H1 (cell line): ENCODE data around the gene TGM3. TPM values are rescaled to one million over a fixed set of nuclear protein-coding genes. Genes with fewer than 3 reads are reported as not detected.

Experiments
- CTCF ChIA-PET: fragments of 300-600 bp; sonication (Branson Sonifier 250); formaldehyde crosslinking; loops from one replicate; lab custom pipeline; 2021; ENCODE audit not compliant: partially characterized antibody; lab: Charles Lee
- POLR2A ChIA-PET: fragments of 300-600 bp; sonication (Branson Sonifier 250); formaldehyde crosslinking; loops from one replicate; lab custom pipeline; 2021; ENCODE audit warnings: inconsistent platforms; ENCODE audit not compliant: partially characterized antibody; lab: Charles Lee
- DNase-seq, 2 experiments: peaks; one replicate each; pipeline versions ENCODE4 v3.0.0 to v3.0.0-alpha.2; 2010 to 2022; ENCODE audit warnings: low spot score in 2 of 2, low read depth in 1 of 2, mixed read lengths in 1 of 2
- FAIRE-seq: peaks from 2 replicates; lab custom pipeline; 2011; peaks lifted over from hg19 to GRCh38; lab: Jason Lieb, UNC
- H2AFZ ChIP-seq: 2 replicates; pipeline ENCODE4 v1.8.1; 2012; ENCODE audit warnings: low read length, inconsistent platforms
- H2AK5ac ChIP-seq: 2 replicates; pipeline ENCODE4 v1.6.1; 2013; ENCODE audit warnings: low read depth, low read length
- H2BK120ac ChIP-seq: replicated peaks from 2 replicates; pipeline ENCODE3; 2013; ENCODE audit warnings: low read depth, low read length, inconsistent platforms
- H2BK12ac ChIP-seq: 2 replicates; pipeline ENCODE4 v1.6.1; 2013; ENCODE audit warnings: low read depth, low read length
- H2BK15ac ChIP-seq: 2 replicates; pipeline ENCODE4 v1.6.1; 2013; ENCODE audit warnings: low read length
- H2BK20ac ChIP-seq: 2 replicates; pipeline ENCODE4 v1.6.1; 2013; ENCODE audit warnings: low read length
- H2BK5ac ChIP-seq: 2 replicates; pipeline ENCODE4 v1.6.1; 2013; ENCODE audit warnings: low read depth, low read length
- H3K14ac ChIP-seq: 2 replicates; pipeline ENCODE4 v1.6.1; 2013; ENCODE audit warnings: inconsistent platforms; ENCODE audit not compliant: insufficient read length
- H3K18ac ChIP-seq: 2 replicates; pipeline ENCODE4 v1.6.1; 2013; ENCODE audit warnings: low read length; ENCODE audit errors: extremely low read depth
- H3K23ac ChIP-seq: 2 replicates; pipeline ENCODE4 v1.6.1; 2013; ENCODE audit warnings: inconsistent platforms; ENCODE audit not compliant: insufficient read length
- H3K23me2 ChIP-seq: 2 replicates; pipeline ENCODE4 v1.6.1; 2013; ENCODE audit warnings: low read depth, low read length
- H3K27ac ChIP-seq: 2 replicates; pipeline ENCODE4 v1.6.1; 2011; ENCODE audit warnings: low read depth, low read length, inconsistent platforms
- H3K27me3 ChIP-seq, 4 experiments: replicated peaks in 1 of 4; 1 replicate in 1 of 4; 2 replicates in 3 of 4; pipeline versions ENCODE4 v1.6.1 to v1.8.1; 2011 to 2013; ENCODE audit warnings: low read length in 3 of 4, mild to moderate bottlenecking in 3 of 4, inconsistent platforms in 2 of 4, mixed read lengths in 2 of 4, moderate library complexity in 1 of 4; ENCODE audit not compliant: control insufficient read depth in 3 of 4, insufficient read depth in 3 of 4; ENCODE audit errors: extremely low read depth in 1 of 4
- H3K36me3 ChIP-seq, 4 experiments: 2 replicates each; pipeline versions ENCODE4 v1.6.1 to v1.8.1; 2011 to 2013; ENCODE audit warnings: mild to moderate bottlenecking in 4 of 4, low read length in 3 of 4, moderate library complexity in 2 of 4, control low read depth in 1 of 4, inconsistent platforms in 1 of 4; ENCODE audit not compliant: insufficient read depth in 4 of 4, control insufficient read depth in 2 of 4
- H3K4ac ChIP-seq: replicated peaks from 2 replicates; pipeline ENCODE3; 2013; ENCODE audit warnings: low read length, low read depth, mixed read lengths, inconsistent platforms; ENCODE audit not compliant: insufficient read length
- H3K4me1 ChIP-seq, 4 experiments: replicated peaks in 1 of 4; 1 replicate in 1 of 4; 2 replicates in 3 of 4; pipeline versions ENCODE4 v1.6.1 to v1.8.1; 2011 to 2013; ENCODE audit warnings: low read length in 3 of 4, inconsistent platforms in 2 of 4, mixed read lengths in 1 of 4; ENCODE audit not compliant: insufficient read depth in 4 of 4, control insufficient read depth in 3 of 4
- H3K4me2 ChIP-seq, 2 experiments: 2 replicates each; pipeline versions ENCODE4 v1.6.1 to v1.8.1; 2011 to 2013; ENCODE audit warnings: low read depth in 2 of 2, low read length in 2 of 2, control low read depth in 1 of 2, inconsistent platforms in 1 of 2, mild to moderate bottlenecking in 1 of 2; ENCODE audit not compliant: insufficient read depth in 1 of 2
- H3K4me3 ChIP-seq, 4 experiments: fragments of 200-600, 300-600 bp in 1 of 4; sonication (generic), shearing (Covaris generic), sonication (Bioruptor Twin) in 1 of 4; 2 replicates each; pipeline versions ENCODE4 v1.5.1 to v1.8.1; 2011 to 2016; ENCODE audit warnings: low read length in 4 of 4, low read depth in 3 of 4, control low read depth in 2 of 4, inconsistent platforms in 2 of 4, mild to moderate bottlenecking in 2 of 4, mixed read lengths in 1 of 4, moderate library complexity in 1 of 4; ENCODE audit not compliant: insufficient read depth in 2 of 4; ENCODE audit errors: extremely low read depth in 1 of 4
- H3K56ac ChIP-seq: replicated peaks from 2 replicates; pipeline ENCODE3; 2013; ENCODE audit warnings: low read depth, mild to moderate bottlenecking, mixed read lengths, low read length, inconsistent platforms; ENCODE audit not compliant: insufficient read length
- H3K79me1 ChIP-seq: 2 replicates; pipeline ENCODE4 v1.6.1; 2013; ENCODE audit warnings: low read depth, low read length, control low read depth
- H3K79me2 ChIP-seq, 2 experiments: 2 replicates each; pipeline versions ENCODE4 v1.6.1 to v1.8.1; 2012 to 2013; ENCODE audit warnings: low read length in 2 of 2, mild to moderate bottlenecking in 2 of 2, inconsistent platforms in 1 of 2; ENCODE audit not compliant: insufficient read depth in 2 of 2, control insufficient read depth in 1 of 2
- H3K9ac ChIP-seq, 4 experiments: replicated peaks in 1 of 4; 1 replicate in 1 of 4; 2 replicates in 3 of 4; pipeline versions ENCODE4 v1.6.1 to v1.8.1; 2011 to 2013; ENCODE audit warnings: low read depth in 3 of 4, low read length in 3 of 4, control low read depth in 2 of 4, mild to moderate bottlenecking in 2 of 4, moderate library complexity in 2 of 4, inconsistent platforms in 1 of 4; ENCODE audit errors: extremely low read depth in 1 of 4
- H3K9me3 ChIP-seq, 2 experiments: 2 replicates each; pipeline versions ENCODE4 v1.6.1 to v1.8.1; 2012 to 2013; ENCODE audit warnings: mild to moderate bottlenecking in 2 of 2, moderate library complexity in 2 of 2, control low read depth in 1 of 2, inconsistent platforms in 1 of 2, low read depth in 1 of 2, low read length in 1 of 2, mixed read lengths in 1 of 2; ENCODE audit not compliant: insufficient read depth in 2 of 2
- H4K20me1 ChIP-seq, 2 experiments: replicated peaks in 1 of 2; 2 replicates each; pipeline versions ENCODE3 to v1.8.1; 2011 to 2013; ENCODE audit warnings: inconsistent platforms in 2 of 2, low read length in 2 of 2, mild to moderate bottlenecking in 1 of 2; ENCODE audit not compliant: insufficient read depth in 2 of 2, control insufficient read depth in 1 of 2
- H4K5ac ChIP-seq: 2 replicates; pipeline ENCODE4 v1.6.1; 2013; ENCODE audit warnings: low read length, low read depth, mixed read lengths, inconsistent platforms; ENCODE audit not compliant: insufficient read length
- H4K8ac ChIP-seq: 2 replicates; pipeline ENCODE4 v1.8.0; 2013; ENCODE audit warnings: mild to moderate bottlenecking, moderate library complexity, low read length, inconsistent platforms; ENCODE audit not compliant: insufficient read depth; ENCODE audit errors: extremely low read depth
- H4K91ac ChIP-seq: replicated peaks from 2 replicates; pipeline ENCODE3; 2013; ENCODE audit warnings: low read length, mixed read lengths, inconsistent platforms; ENCODE audit not compliant: insufficient read length
- ASH2L ChIP-seq: fragments of 200-600, 300-600 bp; sonication (generic); IDR thresholded peaks from one replicate; pipeline ENCODE4 v1.7.1; 2017; ENCODE audit warnings: low read length
- BRCA1 ChIP-seq: IDR thresholded peaks from 2 replicates; pipeline ENCODE4 v1.6.1; 2012; ENCODE audit warnings: low read depth, low read length, improper control_type of control experiment
- CBX5 ChIP-seq: fragments of 300-800, 300-1000 bp; sonication (generic); IDR thresholded peaks from 2 replicates; pipeline ENCODE4 v1.7.1; 2016; ENCODE audit warnings: antibody characterized with exemption, low read length, low read depth
- KDM5A ChIP-seq: fragments of 200-600 bp; IDR thresholded peaks from 2 replicates; pipeline ENCODE4 v1.7.1; 2012; ENCODE audit warnings: mild to moderate bottlenecking, low read length, inconsistent platforms, mixed read lengths
- PHF8 ChIP-seq: fragments of 200-600 bp; sonication (generic); conservative IDR thresholded peaks from 2 replicates; pipeline ENCODE4 v1.7.1; 2012; ENCODE audit warnings: low read depth, mild to moderate bottlenecking, inconsistent platforms, low read length, moderate library complexity
- RFX5 ChIP-seq: IDR thresholded peaks from 2 replicates; pipeline ENCODE4 v1.6.1; 2011; ENCODE audit warnings: low read depth, low read length, improper control_type of control experiment, borderline replicate concordance
- SP1 ChIP-seq: IDR thresholded peaks from 2 replicates; pipeline ENCODE4 v1.6.1; 2011; ENCODE audit warnings: low read depth, low read length
- SP4 ChIP-seq: IDR thresholded peaks from 2 replicates; pipeline ENCODE4 v1.6.1; 2012; ENCODE audit warnings: low read length, inconsistent platforms
- WGBS, 2 experiments: shearing (Covaris generic) in 1 of 2; methylation state at CpG; one replicate each; pipeline versions ENCODE4 v1.1.6 to v1.1.7; 2013 to 2015; ENCODE audit warnings: low lambda C conversion rate in 2 of 2, mixed read lengths in 2 of 2, inconsistent platforms in 1 of 2, low coverage in 1 of 2, missing lambda C conversion rate in 1 of 2; ENCODE audit not compliant: insufficient replicate concordance in 2 of 2, insufficient coverage in 1 of 2, insufficient read length in 1 of 2; ENCODE audit errors: extremely low coverage in 1 of 2, missing lambda C conversion rate in 1 of 2; 5-methylcytosine and 5-hydroxymethylcytosine counted together
- polyA plus RNA-seq, 7 experiments: library from polyadenylated mRNA; depleted of rRNA in 3 of 7; stranded (reverse) in 5 of 7; unstranded in 2 of 7; fragments of >200 nt in 5 of 7; fragments of 200-250 nt in 2 of 7; gene quantifications; 1 replicate in 5 of 7; 2 replicates in 1 of 7; 4 replicates in 1 of 7; pipeline versions ENCODE4 v1.2.1 to v1.2.3, GENCODE V29; 2011 to 2013; ENCODE audit warnings: missing spikeins in 2 of 7, mixed read lengths in 2 of 7
- total RNA-seq: library from RNA; stranded (reverse); fragmentation: NEBNext Ultra II Directional; extraction: Animal tissue kit (Norgen Biotek cat#: 25700); gene quantifications from 2 replicates; pipeline ENCODE4 v1.2.1, GENCODE V29; 2021
- TF ChIP-seq, protein P1 (sequence below): IDR thresholded peaks from 2 replicates; pipeline ENCODE4 v1.6.1; 2012; ENCODE audit warnings: low read length, inconsistent platforms

The TGM3 gene
- total and polyA plus RNA-seq, 2 of the 8 experiments (the other 6 are each of a cell fraction or from before 2014, with no cell fraction given), result 0.12 TPM; not detected in 1

DNA sequence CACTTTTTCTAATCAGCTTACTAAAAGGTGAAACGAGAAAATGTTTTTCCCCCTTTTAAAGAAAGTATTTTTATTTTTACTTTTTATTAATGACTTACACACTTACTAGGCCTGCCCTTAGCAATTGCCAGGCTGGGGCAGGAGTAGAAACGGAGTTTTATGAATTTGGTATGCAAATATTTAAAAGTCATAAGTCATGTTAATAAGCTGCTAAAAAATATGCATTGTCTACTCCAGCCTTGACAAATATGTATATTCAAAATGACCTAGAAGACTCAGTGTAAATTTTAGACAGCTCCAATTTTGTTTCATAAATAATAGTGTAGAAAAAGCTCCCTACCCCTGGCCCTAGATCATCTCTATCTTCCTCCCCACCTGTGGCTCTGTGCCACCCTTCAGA is 67.4 kb downstream of the TGM3 start:
- H4K5ac ChIP-seq, result no peak overlapping the region
- no peaks in the 10 kb centered on the region for H3K27me3 ChIP-seq
- no peak overlapping the region for H4K91ac ChIP-seq
- DNase-seq, result no peak
- no peak overlapping the region for H3K23ac ChIP-seq
- no peak overlapping the region for H3K27ac ChIP-seq
- ChIA-PET POLR2A (interaction anchor here (1.1 kb wide), 1 partner anchor 9 kb away, joined by 3 read pairs; no protein-coding TSS in a partner anchor), CTCF (interaction anchor here (0.8 to 1.7 kb wide), 9 partner anchors 15 to 126 kb away, joined by 3 to 5 read pairs (median 3); no protein-coding TSS in a partner anchor)
- H2BK20ac ChIP-seq, result no peak overlapping the region
- no peaks in the 10 kb centered on the region for H3K9me3 ChIP-seq
- peaks cover 2% of the 10 kb centered on the region; the same call in 1 of the 2 replicates for H3K23me2 ChIP-seq
- no peaks in the 10 kb centered on the region for H3K79me1 ChIP-seq
- 81% methylated on average over 2 of the region's 2 CpGs; no CpG with 5 or more reads in 1 of the 2 experiments for WGBS, 2 experiments
- H4K8ac ChIP-seq, result no peak overlapping the region
- H3K4me1 ChIP-seq, result no peaks in the 10 kb centered on the region
- H2BK120ac ChIP-seq, result no peak overlapping the region
- H3K56ac ChIP-seq, result no peak overlapping the region
- no peak overlapping the region for H2BK15ac ChIP-seq
- no peak overlapping the region for H2AK5ac ChIP-seq
- H2BK12ac ChIP-seq, result no peak overlapping the region
- FAIRE-seq, result no peak
- no peak overlapping the region for H3K4me2 ChIP-seq
- no peak overlapping the region for H2BK5ac ChIP-seq
- no peak overlapping the region for H3K4ac ChIP-seq
- no peaks in the 10 kb centered on the region for H3K36me3 ChIP-seq
- no peak overlapping the region for H2AFZ ChIP-seq
- no peak overlapping the region for H3K4me3 ChIP-seq
- H3K79me2 ChIP-seq, result no peaks in the 10 kb centered on the region
- no peak overlapping the region for H3K14ac ChIP-seq
- no peak for TF ChIP-seq CBX5
- no peak for TF ChIP-seq SP1
- no peak for TF ChIP-seq ASH2L
- TF ChIP-seq PHF8, result no peak
- TF ChIP-seq, protein P1, sequence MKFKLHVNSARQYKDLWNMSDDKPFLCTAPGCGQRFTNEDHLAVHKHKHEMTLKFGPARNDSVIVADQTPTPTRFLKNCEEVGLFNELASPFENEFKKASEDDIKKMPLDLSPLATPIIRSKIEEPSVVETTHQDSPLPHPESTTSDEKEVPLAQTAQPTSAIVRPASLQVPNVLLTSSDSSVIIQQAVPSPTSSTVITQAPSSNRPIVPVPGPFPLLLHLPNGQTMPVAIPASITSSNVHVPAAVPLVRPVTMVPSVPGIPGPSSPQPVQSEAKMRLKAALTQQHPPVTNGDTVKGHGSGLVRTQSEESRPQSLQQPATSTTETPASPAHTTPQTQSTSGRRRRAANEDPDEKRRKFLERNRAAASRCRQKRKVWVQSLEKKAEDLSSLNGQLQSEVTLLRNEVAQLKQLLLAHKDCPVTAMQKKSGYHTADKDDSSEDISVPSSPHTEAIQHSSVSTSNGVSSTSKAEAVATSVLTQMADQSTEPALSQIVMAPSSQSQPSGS, result no peak
- no peak for TF ChIP-seq RFX5
- TF ChIP-seq BRCA1, result no peak
- TF ChIP-seq KDM5A, result no peak
- no peak for TF ChIP-seq SP4
- H3K18ac ChIP-seq, result no peak overlapping the region
- H4K20me1 ChIP-seq, result no peaks in the 10 kb centered on the region
- no peak overlapping the region for H3K9ac ChIP-seq
